GM13976 (cell line): ENCODE results near the gene ITCH.
"Not testable (repeated sequence)": the region's sequence is repeated elsewhere in the genome, so short reads cannot be mapped to it uniquely, and the experiment has no call there.

Experiments used
- DNase-seq: peaks from one replicate; pipeline ENCODE4 v3.0.0; 2012; ENCODE audit warnings: low spot score
- in situ Hi-C: fragments of 300-500 bp; cut with MboI; formaldehyde crosslinking; loops from one replicate; pipeline ENCODE4 v1.12.0; 2022; ENCODE audit warnings: low sequenced_read_pairs, mixed read lengths, inconsistent platforms; ENCODE audit not compliant: unreplicated experiment
- TF ChIP-seq, protein P1 (sequence below): IDR thresholded peaks from 2 replicates; pipeline ENCODE4 v1.5.1; 2012; ENCODE audit warnings: borderline replicate concordance, mild to moderate bottlenecking; ENCODE audit not compliant: insufficient read depth; ENCODE audit errors: extremely low read depth, missing control alignments, control extremely low read depth

The ITCH gene

GRCh38 chr20:34397096-34397495 is 34.0 kb downstream of the ITCH start:
- TF ChIP-seq, protein P1, sequence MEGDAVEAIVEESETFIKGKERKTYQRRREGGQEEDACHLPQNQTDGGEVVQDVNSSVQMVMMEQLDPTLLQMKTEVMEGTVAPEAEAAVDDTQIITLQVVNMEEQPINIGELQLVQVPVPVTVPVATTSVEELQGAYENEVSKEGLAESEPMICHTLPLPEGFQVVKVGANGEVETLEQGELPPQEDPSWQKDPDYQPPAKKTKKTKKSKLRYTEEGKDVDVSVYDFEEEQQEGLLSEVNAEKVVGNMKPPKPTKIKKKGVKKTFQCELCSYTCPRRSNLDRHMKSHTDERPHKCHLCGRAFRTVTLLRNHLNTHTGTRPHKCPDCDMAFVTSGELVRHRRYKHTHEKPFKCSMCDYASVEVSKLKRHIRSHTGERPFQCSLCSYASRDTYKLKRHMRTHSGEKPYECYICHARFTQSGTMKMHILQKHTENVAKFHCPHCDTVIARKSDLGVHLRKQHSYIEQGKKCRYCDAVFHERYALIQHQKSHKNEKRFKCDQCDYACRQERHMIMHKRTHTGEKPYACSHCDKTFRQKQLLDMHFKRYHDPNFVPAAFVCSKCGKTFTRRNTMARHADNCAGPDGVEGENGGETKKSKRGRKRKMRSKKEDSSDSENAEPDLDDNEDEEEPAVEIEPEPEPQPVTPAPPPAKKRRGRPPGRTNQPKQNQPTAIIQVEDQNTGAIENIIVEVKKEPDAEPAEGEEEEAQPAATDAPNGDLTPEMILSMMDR = no peak
- no peak for DNase-seq
- in situ Hi-C loops = no loop called here

DNA sequence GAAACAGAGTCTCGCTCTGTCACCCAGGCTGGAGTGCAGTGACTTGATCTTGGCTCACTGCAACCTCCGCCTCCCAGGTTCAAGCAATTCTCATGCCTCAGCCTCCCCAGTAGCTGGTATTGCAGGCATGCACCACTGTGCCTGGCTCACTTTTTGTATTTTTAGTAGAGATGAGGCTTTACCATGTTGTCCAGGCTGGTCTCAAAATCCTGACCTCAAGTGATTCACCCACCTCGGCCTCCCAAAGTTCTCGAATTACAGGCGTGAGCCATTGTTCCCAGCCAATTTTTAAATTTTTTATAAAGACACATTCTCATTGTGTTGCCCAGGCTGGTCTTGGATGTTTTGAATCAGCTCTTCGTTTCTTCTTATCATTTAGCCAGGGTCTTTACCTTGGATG is 37.7 kb downstream of the ITCH start:
- in situ Hi-C loops, DNase-seq: not testable (repeated sequence)

- in situ Hi-C loops = no loop called here
- DNase-seq = no peak
- TF ChIP-seq, protein P1 = no peak
Observed at GRCh38 chr20:34401741-34402455, 38.8 kb downstream of the ITCH start.

DNA sequence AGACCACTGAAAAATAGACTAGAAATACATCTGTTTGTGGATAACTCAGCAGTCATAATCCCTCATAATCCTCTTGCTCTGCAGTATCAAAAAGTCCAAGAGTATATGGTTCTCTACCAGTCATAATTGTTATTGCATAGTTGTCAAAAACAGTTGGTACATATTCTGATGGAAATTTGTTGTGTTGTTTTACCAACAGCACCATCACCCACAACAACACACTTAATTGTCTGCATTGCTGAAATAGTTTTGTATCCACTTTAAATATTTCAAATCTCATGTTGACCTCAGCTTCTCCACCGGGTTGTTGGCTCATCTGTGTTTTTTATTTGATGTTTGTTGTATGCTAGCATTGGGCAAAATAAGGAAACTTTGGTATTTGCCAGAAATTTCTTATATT is 39.4 kb downstream of the ITCH start:
- TF ChIP-seq, protein P1 = no peak
- in situ Hi-C loops = no loop called here
- DNase-seq = no peak

DNA sequence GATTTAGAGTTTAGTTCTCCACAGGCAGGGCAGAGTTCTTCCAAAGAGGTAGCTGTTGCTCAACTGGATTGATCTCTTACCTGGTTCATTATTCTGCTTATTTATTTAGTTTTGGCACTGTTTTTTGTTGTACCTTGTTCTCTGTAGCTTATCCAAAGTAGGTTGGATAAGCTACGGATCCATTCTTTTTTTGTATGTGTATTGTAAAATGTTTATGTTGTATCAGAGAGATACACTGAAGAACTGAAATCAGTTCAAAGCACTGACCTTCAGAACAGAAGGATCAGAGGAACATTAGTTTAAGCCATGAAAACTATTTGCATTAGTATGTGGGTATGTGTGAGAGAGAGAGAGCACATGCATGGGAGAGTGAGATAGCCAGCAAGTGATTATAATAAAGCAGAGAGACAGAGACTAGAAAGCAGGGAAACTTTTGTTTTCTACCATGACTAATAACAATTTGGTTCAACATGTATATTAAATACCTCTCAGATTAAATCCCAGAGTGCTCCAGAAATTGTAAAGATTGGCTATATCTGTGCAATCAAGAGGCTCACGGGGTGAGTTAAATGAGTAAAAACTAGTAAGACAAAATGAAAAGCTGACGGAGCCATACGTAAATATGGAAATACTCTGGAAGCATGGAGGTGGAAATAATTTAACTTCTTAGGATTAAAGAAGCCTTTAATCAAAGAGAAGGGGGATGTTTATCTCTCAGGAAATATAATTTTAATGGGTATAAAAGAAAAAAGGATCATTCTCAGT is 40.2 kb downstream of the ITCH start:
- TF ChIP-seq, protein P1 = no peak
- in situ Hi-C loops = no loop called here

GRCh38 chr20:34403908-34404307 is 40.8 kb downstream of the ITCH start:
- in situ Hi-C loops = no loop called here
- peak; percentile 53 for DNase-seq

More for the DNA sequence above, 40.2 kb downstream of the ITCH start:
- DNase-seq = no peak

DNA sequence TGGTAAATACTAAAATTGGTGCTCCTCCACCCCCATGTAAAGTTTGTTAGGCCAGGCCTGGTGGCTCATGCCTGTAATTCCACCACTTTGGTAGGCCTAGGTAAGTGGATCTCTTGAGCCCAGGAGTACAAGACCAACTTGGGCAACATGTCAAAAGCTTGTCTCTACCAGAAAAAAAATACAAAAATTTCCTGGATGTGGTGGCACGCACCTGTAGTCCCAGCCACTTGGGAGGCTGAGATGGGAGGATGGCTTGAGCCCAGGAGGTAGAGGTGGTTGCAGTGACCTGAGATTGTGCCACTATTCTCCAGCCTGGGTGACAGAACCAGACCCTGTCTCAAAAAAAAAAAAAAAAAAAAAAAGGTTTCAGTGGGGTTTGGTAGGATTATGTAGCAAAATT is 41.7 kb downstream of the ITCH start:
- in situ Hi-C loops = no loop called here
- TF ChIP-seq, protein P1 = no peak

More at GRCh38 chr20:34403908-34404307, 40.8 kb downstream of the ITCH start:
- TF ChIP-seq, protein P1 = no peak

GRCh38 chr20:34405247-34405651 is 42.2 kb downstream of the ITCH start:
- peak; percentile 50 for DNase-seq

More for the DNA sequence above, 41.7 kb downstream of the ITCH start:
- no peak for DNase-seq

DNA sequence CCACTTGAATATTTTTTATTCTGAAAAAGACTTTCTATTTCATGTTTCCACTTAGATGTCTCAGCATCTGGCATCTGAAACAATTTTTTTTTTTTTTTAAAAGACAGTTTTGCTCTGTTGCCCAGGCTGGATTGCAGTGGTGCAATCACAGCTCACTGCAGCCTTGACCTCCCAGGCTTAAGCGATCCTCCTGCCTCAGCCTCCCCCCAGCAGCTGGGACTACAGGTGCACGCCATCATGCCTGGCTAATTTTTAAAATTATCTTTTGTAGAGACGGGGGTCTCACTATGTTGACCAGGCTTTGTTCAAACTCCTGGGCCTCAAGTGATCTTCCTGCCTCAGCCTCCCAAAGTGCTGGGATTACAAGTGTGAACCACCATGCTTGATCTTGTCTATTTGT is 42.9 kb downstream of the ITCH start:
- in situ Hi-C loops, DNase-seq: not testable (repeated sequence)

More at GRCh38 chr20:34405247-34405651, 42.2 kb downstream of the ITCH start:
- in situ Hi-C loops = not testable (repeated sequence)
